K562 (cell line): Measurements from ENCODE around the gene CRYBB1. TPM values are rescaled to one million over a fixed set of nuclear protein-coding genes. Genes with fewer than 3 reads are reported as not detected.

Source experiments
- ARNT ChIP-seq, 2 experiments: fragments of 450-650 bp; IDR thresholded peaks; 2 replicates each; pipeline ENCODE4 v1.6.1; 2016; ENCODE audit warnings: mild to moderate bottlenecking in 1 of 2
- BCOR ChIP-seq: fragments of 450-650 bp; IDR thresholded peaks from 2 replicates; pipeline ENCODE4 v1.6.1; 2016
- GATAD2B ChIP-seq: fragments of 450-650 bp; IDR thresholded peaks from 2 replicates; pipeline ENCODE4 v1.6.1; 2017; ENCODE audit warnings: mild to moderate bottlenecking, borderline replicate concordance
- IFI16 ChIP-seq: fragments of 250-450 bp; sonication (Bioruptor Pico); IDR thresholded peaks from 2 replicates; pipeline ENCODE4 v2.1.2; 2022; ENCODE audit warnings: mild to moderate bottlenecking, inconsistent platforms
- KAT7 ChIP-seq: sonication (generic); formaldehyde crosslinking; IDR thresholded peaks from 2 replicates; pipeline ENCODE4 v1.8.0; 2022; ENCODE audit warnings: missing genetic modification reagents, mild to moderate bottlenecking, borderline replicate concordance
- MBD2 ChIP-seq: sonication (generic); IDR thresholded peaks from 2 replicates; pipeline ENCODE4 v1.6.1; 2016; ENCODE audit warnings: low read depth, borderline replicate concordance
- NEUROD1 ChIP-seq: fragments of 150-350 bp; IDR thresholded peaks from 2 replicates; pipeline ENCODE4 v1.6.1; 2014; ENCODE audit warnings: borderline replicate concordance, low read length, low read depth; ENCODE audit not compliant: partially characterized antibody
- RAD21 ChIP-seq, 2 experiments: fragments of 250-450 bp in 1 of 2; fragments of 450-650 bp in 1 of 2; sonication (Bioruptor Pico) in 1 of 2; formaldehyde crosslinking in 1 of 2; IDR thresholded peaks in 1 of 2; conservative IDR thresholded peaks in 1 of 2; 2 replicates each; pipeline versions ENCODE4 v1.4.0 to v1.8.0; 2020 to 2022; ENCODE audit warnings: mild to moderate bottlenecking in 2 of 2, moderate library complexity in 1 of 2
- RBM39 ChIP-seq: fragments of 200-400 bp; formaldehyde crosslinking; optimal IDR thresholded peaks from 2 replicates; pipeline ENCODE3; 2018; ENCODE audit warnings: low read depth, low read length
- SIN3A ChIP-seq, 2 experiments: fragments of 150-350 bp in 1 of 2; IDR thresholded peaks; 2 replicates each; pipeline ENCODE4 v1.6.1; 2011 to 2016; ENCODE audit warnings: borderline replicate concordance in 2 of 2, low read depth in 2 of 2, low read length in 2 of 2, mild to moderate bottlenecking in 2 of 2, moderate library complexity in 2 of 2; ENCODE audit not compliant: control insufficient read depth in 1 of 2
- SIRT6 ChIP-seq: IDR thresholded peaks from one replicate; pipeline ENCODE4 v1.6.1; 2012; ENCODE audit warnings: low read depth, mild to moderate bottlenecking, control low read depth, inconsistent platforms, low read length, moderate library complexity
- SNRNP70 ChIP-seq: fragments of 200-400 bp; formaldehyde crosslinking; optimal IDR thresholded peaks from 2 replicates; pipeline ENCODE3; 2017; ENCODE audit warnings: low read depth, low read length
- YY1 ChIP-seq, 3 experiments: IDR thresholded peaks; 2 replicates each; pipeline ENCODE4 v1.6.1; 2011; ENCODE audit warnings: low read length in 2 of 3, mild to moderate bottlenecking in 2 of 3, moderate library complexity in 2 of 3, borderline replicate concordance in 1 of 3, control low read depth in 1 of 3, low read depth in 1 of 3; ENCODE audit not compliant: insufficient read depth in 3 of 3, insufficient replicate concordance in 2 of 3, control insufficient read depth in 1 of 3, insufficient read length in 1 of 3; ENCODE audit errors: extremely low read depth in 1 of 3
- polyA plus RNA-seq, 8 experiments: library from polyadenylated mRNA; depleted of rRNA in 4 of 8; stranded (reverse) in 5 of 8; unstranded in 3 of 8; fragments of >200 nt; fragmentation: Nextera tagmentation in 2 of 8; fragmentation: Illumina TruSeq in 1 of 8; extraction: Ambion mirVana in 2 of 8; extraction: Trizol in 1 of 8; gene quantifications; 2 replicates each; pipeline versions ENCODE4 v1.2.1 to v1.2.3, GENCODE V29; 2011 to 2014; ENCODE audit warnings: inconsistent platforms in 1 of 8, missing spikeins in 1 of 8
- total RNA-seq, 7 experiments: library from RNA; depleted of rRNA in 6 of 7; stranded (reverse); fragments of >200 nt in 6 of 7; fragmentation: Illumina TruSeq in 2 of 7; extraction: Trizol in 2 of 7; gene quantifications; 2 replicates each; pipeline versions ENCODE4 v1.2.1 to v1.2.3, GENCODE V29; 2011 to 2021; ENCODE audit warnings: low replicate concordance in 1 of 7
- TF ChIP-seq, protein P1 (sequence below): sonication (generic); formaldehyde crosslinking; IDR thresholded peaks from 2 replicates; pipeline ENCODE4 v1.8.0; 2022; ENCODE audit warnings: mild to moderate bottlenecking, missing genetic modification reagents
- TF ChIP-seq, protein P2 (sequence below): IDR thresholded peaks from 3 replicates; pipeline ENCODE4 v1.6.1; 2011; ENCODE audit warnings: borderline replicate concordance, mild to moderate bottlenecking; ENCODE audit not compliant: insufficient read length, insufficient read depth
- TF ChIP-seq, protein P3 (sequence below): sonication (generic); formaldehyde crosslinking; IDR thresholded peaks from 2 replicates; pipeline ENCODE4 v1.8.1; 2022; ENCODE audit warnings: missing genetic modification reagents

Gene CRYBB1
- total and polyA plus RNA-seq, 9 of the 15 experiments (the other 6 are each of a cell fraction or from before 2014, with no cell fraction given), result 0.16 to 0.45 (median 0.33) TPM; not detected in 2

- TF ChIP-seq, protein P1, sequence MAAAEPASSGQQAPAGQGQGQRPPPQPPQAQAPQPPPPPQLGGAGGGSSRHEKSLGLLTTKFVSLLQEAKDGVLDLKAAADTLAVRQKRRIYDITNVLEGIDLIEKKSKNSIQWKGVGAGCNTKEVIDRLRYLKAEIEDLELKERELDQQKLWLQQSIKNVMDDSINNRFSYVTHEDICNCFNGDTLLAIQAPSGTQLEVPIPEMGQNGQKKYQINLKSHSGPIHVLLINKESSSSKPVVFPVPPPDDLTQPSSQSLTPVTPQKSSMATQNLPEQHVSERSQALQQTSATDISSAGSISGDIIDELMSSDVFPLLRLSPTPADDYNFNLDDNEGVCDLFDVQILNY (CRISPR knock-in tag), result no peak
- TF ChIP-seq NEUROD1, result no peak
- no peak for TF ChIP-seq ARNT (IDR thresholded peaks at IDR 0.05)
- TF ChIP-seq, protein P2, sequence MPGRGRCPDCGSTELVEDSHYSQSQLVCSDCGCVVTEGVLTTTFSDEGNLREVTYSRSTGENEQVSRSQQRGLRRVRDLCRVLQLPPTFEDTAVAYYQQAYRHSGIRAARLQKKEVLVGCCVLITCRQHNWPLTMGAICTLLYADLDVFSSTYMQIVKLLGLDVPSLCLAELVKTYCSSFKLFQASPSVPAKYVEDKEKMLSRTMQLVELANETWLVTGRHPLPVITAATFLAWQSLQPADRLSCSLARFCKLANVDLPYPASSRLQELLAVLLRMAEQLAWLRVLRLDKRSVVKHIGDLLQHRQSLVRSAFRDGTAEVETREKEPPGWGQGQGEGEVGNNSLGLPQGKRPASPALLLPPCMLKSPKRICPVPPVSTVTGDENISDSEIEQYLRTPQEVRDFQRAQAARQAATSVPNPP, result no peak
- no peak for TF ChIP-seq SIRT6
- no peak for TF ChIP-seq YY1 (IDR thresholded peaks at IDR 0.05; ENCODE audit: borderline replicate concordance in 1 of 3, control insufficient read depth in 1 of 3, extremely low read depth in 1 of 3, insufficient read depth in 3 of 3, insufficient read length in 1 of 3, insufficient replicate concordance in 2 of 3, low read depth in 1 of 3, low read length in 2 of 3)
- no peak for TF ChIP-seq SIN3A (IDR thresholded peaks at IDR 0.05; ENCODE audit: borderline replicate concordance in 2 of 2, control insufficient read depth in 1 of 2, low read depth in 2 of 2, low read length in 2 of 2)
- no peak for TF ChIP-seq MBD2
- no peak for TF ChIP-seq KAT7
- peak; percentile 99 for TF ChIP-seq BCOR
- no peak for TF ChIP-seq SNRNP70
- TF ChIP-seq IFI16 (CRISPR knock-in tag), result no peak
- TF ChIP-seq, protein P3, sequence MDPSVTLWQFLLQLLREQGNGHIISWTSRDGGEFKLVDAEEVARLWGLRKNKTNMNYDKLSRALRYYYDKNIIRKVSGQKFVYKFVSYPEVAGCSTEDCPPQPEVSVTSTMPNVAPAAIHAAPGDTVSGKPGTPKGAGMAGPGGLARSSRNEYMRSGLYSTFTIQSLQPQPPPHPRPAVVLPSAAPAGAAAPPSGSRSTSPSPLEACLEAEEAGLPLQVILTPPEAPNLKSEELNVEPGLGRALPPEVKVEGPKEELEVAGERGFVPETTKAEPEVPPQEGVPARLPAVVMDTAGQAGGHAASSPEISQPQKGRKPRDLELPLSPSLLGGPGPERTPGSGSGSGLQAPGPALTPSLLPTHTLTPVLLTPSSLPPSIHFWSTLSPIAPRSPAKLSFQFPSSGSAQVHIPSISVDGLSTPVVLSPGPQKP (CRISPR knock-in tag), result no peak
- TF ChIP-seq GATAD2B, result no peak
- TF ChIP-seq RBM39, result no peak
- TF ChIP-seq RAD21 (CRISPR knock-in tag; conservative IDR thresholded peaks at IDR 0.05 in 1 of 2, IDR thresholded peaks at IDR 0.05 in 1 of 2), result no peak
These were observed 628 bp upstream of the CRYBB1 start (continued) for GRCh38 chr22:26618455-26618854.
